Epithelial cell of prostate (primary cell): ENCODE data around the gene TSPAN9.

Experiments used
- DNase-seq: peaks from one replicate; pipeline ENCODE4 v3.0.0-alpha.2; 2011; ENCODE audit warnings: low read depth, low spot score
- H3K27ac ChIP-seq: fragments of 450-650 bp; 2 replicates; pipeline ENCODE4 v1.5.1; 2017; ENCODE audit warnings: mild to moderate bottlenecking

The TSPAN9 gene, protein sequence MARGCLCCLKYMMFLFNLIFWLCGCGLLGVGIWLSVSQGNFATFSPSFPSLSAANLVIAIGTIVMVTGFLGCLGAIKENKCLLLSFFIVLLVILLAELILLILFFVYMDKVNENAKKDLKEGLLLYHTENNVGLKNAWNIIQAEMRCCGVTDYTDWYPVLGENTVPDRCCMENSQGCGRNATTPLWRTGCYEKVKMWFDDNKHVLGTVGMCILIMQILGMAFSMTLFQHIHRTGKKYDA

DNA sequence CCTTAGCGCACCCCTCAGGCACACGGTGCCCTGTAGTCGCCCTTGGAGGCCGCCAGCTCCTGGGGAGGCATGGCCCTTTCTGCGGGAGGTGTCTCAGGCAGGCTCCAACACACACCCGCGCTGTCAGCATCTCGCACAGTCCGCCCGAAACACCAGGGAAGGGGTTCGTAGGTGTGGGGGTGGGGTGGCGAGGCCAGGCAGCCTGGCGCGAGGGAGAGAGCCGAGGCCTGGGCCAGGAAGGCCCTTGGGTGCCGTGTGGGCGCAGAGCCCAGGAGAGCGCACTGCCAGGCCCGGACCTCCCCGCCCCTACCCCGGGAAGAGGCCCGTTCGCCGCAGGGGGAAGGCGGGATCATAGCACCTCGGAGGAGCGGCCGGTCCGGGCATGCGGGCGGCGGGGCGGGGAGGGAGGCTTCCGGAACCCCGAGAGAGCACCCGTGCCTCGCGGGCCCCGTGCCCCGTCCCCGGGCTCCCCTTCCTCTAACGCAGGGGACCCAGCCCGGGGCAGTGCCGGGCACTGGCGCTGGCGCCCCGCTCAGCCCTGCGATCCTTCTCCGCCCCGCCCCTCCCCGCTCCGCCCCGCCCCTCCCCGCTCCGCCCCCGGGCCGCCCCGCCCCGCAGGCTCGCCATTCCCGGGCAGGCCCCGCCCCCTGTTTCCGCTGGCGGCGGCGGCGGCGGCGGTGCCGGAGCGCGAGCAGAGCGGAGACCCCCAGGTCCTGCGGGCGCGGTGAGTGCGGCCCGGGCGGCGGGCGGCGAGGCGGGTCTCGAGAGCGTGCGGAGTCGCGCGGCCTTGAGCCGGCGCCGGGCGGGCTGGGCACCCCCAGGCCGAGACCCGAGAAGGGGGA, at the start of gene TSPAN9:
Gene TSPAN9 (plus strand): TSS at position 650 of the 842 bp plus-strand sequence. CDS start 123,815 bp downstream, outside the sequence.
- H3K27ac ChIP-seq = peak within 1 kb of the TSS; percentile 67
- DNase-seq = no peak

DNA sequence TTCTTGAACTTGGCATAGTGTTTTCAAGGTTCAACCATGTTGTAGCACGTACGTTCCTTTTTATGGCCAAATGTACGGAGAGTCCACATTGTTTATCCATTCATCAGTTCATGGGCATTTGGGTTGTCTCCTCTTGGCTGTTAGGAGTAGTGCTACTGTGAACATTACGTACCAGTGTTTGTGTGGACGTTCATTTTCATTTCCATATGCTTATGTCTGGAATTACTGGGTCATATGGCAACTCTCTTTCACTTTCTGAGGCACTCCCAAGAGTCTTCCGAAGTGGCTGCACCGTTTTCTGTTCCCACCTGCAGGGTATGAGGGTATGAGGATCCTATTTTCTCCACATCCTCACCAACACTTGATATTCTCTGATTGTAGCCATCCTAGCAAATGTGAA, 49.1 kb upstream of the TSPAN9 start:
- no peak overlapping the region for H3K27ac ChIP-seq
- no peak for DNase-seq

DNA sequence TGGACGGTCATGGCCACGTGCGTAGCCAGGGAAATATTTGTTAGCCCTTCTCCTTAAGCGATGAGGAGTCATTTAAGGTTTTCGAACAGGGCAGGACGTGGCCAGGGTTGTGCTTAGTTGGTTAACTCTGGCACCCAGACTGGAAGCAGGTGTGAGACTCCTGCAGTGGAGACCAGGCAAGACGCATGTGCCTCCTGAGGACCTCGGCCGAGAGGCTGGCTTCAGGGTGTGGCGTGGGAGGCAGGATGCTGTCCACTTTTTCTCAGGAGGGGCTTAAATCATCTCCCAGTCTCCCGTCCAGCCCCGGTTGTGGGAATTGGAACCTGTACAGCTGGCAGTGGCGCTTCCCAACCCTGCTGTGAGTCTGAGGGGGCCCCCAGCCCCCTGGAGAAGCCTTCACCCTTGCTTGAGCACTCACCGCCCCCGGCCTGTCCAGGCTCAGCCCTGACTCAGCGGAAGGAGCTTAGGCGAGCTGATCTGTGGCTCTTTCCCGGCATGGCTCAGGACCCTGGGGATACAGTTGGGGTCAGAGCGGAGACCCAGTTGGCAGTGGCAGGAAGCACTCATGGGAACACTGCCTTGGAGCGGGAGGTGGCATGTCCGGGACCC, 46.3 kb upstream of the TSPAN9 start:
- no peak for DNase-seq
- no peak overlapping the region for H3K27ac ChIP-seq

GRCh38 chr12:3032161-3032560, 45.0 kb upstream of the TSPAN9 start:
- DNase-seq = no peak
- H3K27ac ChIP-seq = no peak overlapping the region

DNA sequence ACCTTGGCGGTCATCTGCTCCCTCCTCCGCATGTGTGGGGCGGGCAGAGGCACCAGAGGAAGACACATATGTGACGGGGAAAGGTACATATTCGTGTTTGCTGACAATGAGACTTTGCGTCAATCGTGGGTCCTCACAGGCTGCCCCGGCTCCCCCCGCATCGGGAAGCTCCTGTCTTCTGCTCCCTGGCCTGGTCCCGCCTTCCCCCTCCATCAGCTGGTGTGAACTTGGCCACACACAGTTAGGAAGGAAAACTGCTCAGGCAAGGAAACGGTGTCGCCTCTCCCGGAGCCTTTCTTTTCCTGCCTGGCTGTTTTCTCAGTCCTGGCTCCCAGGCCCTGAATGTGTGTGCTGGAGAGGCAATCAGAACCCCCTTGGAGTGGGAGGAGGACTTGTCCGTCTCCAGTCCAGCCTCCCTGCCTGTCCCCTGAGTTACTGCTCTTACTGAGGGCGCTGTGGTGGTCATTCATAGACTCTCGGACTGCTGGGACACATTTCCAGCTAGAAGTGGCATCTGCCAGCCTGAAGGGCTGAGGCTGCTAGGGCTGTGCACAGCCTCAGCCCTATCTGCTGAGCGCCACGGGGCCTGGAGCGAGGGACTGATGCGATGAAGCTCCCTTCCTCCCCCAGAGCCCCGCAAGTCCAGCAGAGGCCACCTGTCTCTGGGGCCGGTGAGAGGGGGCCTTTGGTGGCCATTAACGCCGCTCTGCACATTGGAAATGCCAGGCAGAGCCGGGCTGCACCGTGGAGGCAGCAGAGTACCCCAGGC, 44.2 kb upstream of the TSPAN9 start:
- H3K27ac ChIP-seq = no peak overlapping the region
- no peak for DNase-seq

DNA sequence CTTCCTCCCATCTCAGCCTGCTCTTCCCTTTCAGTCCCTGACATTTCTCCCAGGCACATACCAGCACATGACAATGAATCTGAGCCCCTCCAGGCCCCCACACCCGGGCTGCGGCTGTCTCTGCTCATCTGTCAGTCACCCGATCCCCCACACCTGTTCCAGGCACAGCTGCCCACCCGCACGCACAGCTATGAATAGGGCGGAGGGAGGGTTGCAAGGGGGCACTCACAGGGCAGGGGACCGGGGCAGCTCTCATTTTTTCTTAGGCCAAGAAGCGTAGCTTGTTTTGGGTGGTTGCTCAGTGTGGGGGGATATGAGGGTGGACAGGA, 43.7 kb upstream of the TSPAN9 start:
- no peak overlapping the region for H3K27ac ChIP-seq
- DNase-seq = no peak

- peak; percentile 14 for DNase-seq
- H3K27ac ChIP-seq = no peak overlapping the region
Measured at GRCh38 chr12:3034067-3034750, 43.0 kb upstream of the TSPAN9 start.

DNA sequence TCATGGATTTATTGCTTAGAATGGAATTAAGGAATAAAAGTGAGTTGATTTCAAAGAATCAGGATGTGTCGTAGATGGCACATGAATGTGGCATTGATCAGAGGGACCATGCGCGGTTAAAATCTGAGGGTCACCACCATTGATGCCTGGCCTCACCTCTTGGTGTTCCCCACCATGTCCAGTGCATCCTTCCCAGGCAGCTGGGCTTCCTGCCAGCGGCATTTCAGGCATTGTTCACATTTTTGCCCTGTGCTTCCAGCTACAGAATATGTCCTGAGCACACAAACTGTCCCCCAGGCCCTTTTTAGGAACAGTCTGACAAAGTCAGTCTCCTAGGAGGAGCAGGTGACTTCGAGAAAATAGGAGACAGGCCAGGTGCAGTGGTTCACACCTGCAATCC, 42.0 kb upstream of the TSPAN9 start:
- no peak overlapping the region for H3K27ac ChIP-seq
- DNase-seq = no peak

GRCh38 chr12:3035815-3036702, 41.1 kb upstream of the TSPAN9 start:
- no peak for DNase-seq
- H3K27ac ChIP-seq = no peak overlapping the region

DNA sequence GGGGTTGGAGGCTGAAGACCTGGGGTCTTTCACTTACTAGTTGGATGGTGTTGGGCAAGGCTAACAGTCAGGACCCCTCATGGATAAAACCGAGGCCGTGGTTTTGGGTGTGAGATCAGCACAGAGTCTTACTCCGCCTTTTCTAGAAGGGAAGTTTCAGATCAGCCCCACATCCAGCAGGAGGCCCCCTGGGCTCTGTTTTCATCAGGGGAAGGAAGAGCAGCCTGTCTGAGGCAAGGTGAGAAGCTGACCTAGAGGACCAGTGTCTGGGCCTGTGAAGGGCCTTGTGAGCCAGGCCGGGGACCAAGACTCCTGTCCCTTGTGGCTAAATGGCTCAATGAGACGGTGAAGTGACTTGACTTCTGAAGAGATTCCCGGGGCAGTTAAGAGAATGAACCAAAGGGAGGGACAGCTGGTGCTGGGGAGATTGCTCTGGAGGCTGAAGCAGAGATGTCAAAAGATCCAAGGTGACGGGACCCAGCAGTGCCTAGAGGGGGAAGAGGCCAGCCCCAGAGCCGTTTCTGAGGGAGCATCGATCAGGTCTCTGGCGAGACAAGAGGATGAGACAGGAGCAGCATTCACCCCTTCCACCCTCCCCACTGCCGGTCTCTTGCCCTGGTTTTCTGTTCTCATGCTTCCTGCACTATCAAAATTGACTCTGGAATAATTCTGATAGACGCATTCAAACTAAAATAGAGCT, 40.1 kb upstream of the TSPAN9 start:
- no peak for DNase-seq
- H3K27ac ChIP-seq = no peak overlapping the region

DNA sequence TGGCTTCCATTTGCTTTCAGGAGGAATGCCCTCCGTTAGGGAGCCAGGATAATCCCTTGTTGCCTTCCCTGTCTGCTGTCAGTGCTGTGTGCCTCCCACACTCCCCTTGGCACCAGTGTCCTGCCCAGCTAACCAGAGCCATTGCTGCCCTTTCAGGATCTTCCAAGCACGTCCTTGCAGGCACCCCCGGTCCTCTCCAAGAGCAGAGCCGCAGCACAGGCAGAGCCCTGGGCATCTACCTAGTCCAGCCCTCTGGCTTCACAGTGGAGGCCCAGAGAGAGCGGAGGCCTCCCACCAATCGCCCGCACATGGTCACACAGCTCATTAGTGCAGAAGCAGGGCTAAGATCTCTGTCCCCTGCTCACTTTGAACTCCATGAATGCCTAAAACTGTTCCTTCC, 39.0 kb upstream of the TSPAN9 start:
- H3K27ac ChIP-seq = no peak overlapping the region
- no peak for DNase-seq

- no peak overlapping the region for H3K27ac ChIP-seq
- DNase-seq = no peak
Measured at GRCh38 chr12:3038926-3039510, 38.2 kb upstream of the TSPAN9 start.

DNA sequence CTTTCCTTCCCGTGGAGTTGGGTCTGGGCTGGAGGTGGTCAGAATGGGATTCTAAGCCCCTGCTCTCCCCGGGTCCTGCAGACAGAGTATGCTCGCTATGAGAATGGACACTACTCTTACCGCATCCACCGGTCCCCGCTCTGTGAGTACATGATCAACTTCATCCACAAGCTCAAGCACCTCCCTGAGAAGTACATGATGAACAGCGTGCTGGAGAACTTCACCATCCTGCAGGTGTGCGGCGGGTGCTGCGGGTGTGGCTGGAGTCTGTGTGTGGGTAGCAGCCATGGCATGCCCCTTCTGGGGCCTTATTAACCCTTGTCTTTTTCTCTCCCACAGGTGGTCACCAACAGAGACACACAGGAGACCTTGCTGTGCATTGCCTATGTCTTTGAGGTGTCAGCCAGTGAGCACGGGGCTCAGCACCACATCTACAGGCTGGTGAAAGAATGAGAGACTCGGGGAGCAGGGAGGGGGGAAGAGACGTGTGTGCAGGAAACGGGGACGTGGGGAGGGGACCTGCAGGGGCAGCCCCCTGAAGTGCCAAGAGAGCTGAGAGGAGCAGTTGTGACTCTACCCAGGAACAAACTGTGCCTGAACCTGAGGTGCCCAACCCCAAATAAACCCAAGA, 37.0 kb upstream of the TSPAN9 start:
- no peak overlapping the region for H3K27ac ChIP-seq
- no peak for DNase-seq

GRCh38 chr12:3040663-3041544, 36.3 kb upstream of the TSPAN9 start:
- no peak for DNase-seq

DNA sequence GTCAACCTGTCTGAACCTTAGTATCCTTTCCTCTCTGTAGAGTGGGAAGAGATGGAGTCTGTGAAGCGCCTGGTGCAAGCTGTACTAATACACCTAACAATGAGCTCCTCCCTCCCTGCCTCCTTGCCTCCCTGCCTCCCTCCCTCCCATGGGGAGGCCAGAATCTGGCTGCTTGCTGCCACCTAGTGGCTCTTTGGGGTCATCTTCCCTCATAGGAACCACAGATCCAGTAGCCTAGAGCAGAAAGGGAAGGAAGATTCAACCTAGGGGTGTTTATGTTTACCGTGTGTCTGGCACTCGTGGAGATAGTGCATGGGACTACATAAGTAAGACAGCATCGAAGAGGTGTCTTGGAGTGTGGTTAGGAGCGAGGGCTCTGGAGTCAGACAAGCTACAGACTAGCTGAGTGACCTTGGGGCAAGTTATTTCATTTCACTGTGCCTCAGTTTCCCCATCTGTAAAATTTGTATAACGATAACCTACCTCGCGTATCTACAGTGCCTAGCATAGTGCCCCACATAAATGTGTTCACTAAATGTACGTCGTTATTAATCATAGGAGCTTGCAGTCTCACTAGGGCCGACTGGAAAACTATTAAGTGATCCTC, 35.5 kb upstream of the TSPAN9 start:
- no peak for DNase-seq
- no peak overlapping the region for H3K27ac ChIP-seq

More at GRCh38 chr12:3040663-3041544, 36.3 kb upstream of the TSPAN9 start:
- H3K27ac ChIP-seq = no peak overlapping the region

- no peak for DNase-seq
- no peak overlapping the region for H3K27ac ChIP-seq
Measured at GRCh38 chr12:3042394-3042793, 34.8 kb upstream of the TSPAN9 start.
